K562 (cell line): ENCODE data around the gene PRCC.
A peak's percentile ranks its signal among the peaks of the same experiment; 100 is the strongest.

Experiments
- CREB5 ChIP-seq: fragments of 250-450 bp; sonication (Bioruptor Pico); IDR thresholded peaks from 2 replicates; pipeline ENCODE4 v1.5.0; 2020; ENCODE audit warnings: mild to moderate bottlenecking
- MEIS2 ChIP-seq: fragments of 450-650 bp; IDR thresholded peaks from 2 replicates; pipeline ENCODE4 v1.6.1; 2014; ENCODE audit warnings: mild to moderate bottlenecking; ENCODE audit not compliant: partially characterized antibody
- MXI1 ChIP-seq: IDR thresholded peaks from 2 replicates; pipeline ENCODE4 v1.6.1; 2011; ENCODE audit warnings: low read depth, mild to moderate bottlenecking, improper control_type of control experiment, low read length
- PHB2 ChIP-seq: fragments of 450-650 bp; IDR thresholded peaks from 2 replicates; pipeline ENCODE4 v1.6.1; 2017; ENCODE audit warnings: low read depth
- POLR2A ChIP-seq: fragments of 450-650 bp; conservative IDR thresholded peaks from 2 replicates; pipeline ENCODE4 v1.6.1; 2016
- SMARCB1 ChIP-seq: IDR thresholded peaks from 2 replicates; pipeline ENCODE4 v1.6.1; 2011; ENCODE audit warnings: improper control_type of control experiment, low read depth; ENCODE audit not compliant: insufficient read length
- SMARCE1 ChIP-seq: fragments of 450-650 bp; IDR thresholded peaks from 2 replicates; pipeline ENCODE4 v1.7.1; 2016; ENCODE audit warnings: mild to moderate bottlenecking
- SP2 ChIP-seq: IDR thresholded peaks from 2 replicates; pipeline ENCODE4 v1.6.1; 2011; ENCODE audit warnings: mild to moderate bottlenecking, low read depth, low read length, moderate library complexity; ENCODE audit not compliant: poor library complexity, severe bottlenecking; ENCODE audit errors: extremely low read depth
- TOE1 ChIP-seq, 2 experiments: fragments of 450-650 bp in 1 of 2; sonication (generic) in 1 of 2; formaldehyde crosslinking in 1 of 2; IDR thresholded peaks; 2 replicates each; pipeline versions ENCODE4 v1.7.1 to v1.8.0; 2016 to 2022; ENCODE audit warnings: borderline replicate concordance in 2 of 2, mild to moderate bottlenecking in 2 of 2, antibody characterized with exemption in 1 of 2, inconsistent platforms in 1 of 2, low read depth in 1 of 2, missing genetic modification reagents in 1 of 2, moderate library complexity in 1 of 2
- ZNF398 ChIP-seq: fragments of 250-450 bp; sonication (Bioruptor Pico); IDR thresholded peaks from 2 replicates; pipeline ENCODE4 v1.8.0; 2021; ENCODE audit warnings: moderate library complexity, mild to moderate bottlenecking, inconsistent platforms

GRCh38 chr1:156813750-156814570 lies 46.6 kb downstream of the PRCC start:
- no peak for TF ChIP-seq ZNF398 (CRISPR knock-in tag)
- TF ChIP-seq PHB2: no peak
- TF ChIP-seq CREB5: no peak
- no peak for TF ChIP-seq SP2
- TF ChIP-seq MXI1: peak; percentile 85
- TF ChIP-seq POLR2A: peak; percentile 79
- peak; percentile 77 for TF ChIP-seq TOE1 (IDR thresholded peaks at IDR 0.05; ENCODE audit: borderline replicate concordance)
- no peak for TF ChIP-seq TOE1 (CRISPR knock-in tag; IDR thresholded peaks at IDR 0.05; ENCODE audit: borderline replicate concordance, low read depth)
- no peak for TF ChIP-seq SMARCB1
- TF ChIP-seq SMARCE1: no peak; the same call in 1 of the 2 replicates
- peak; percentile 6 for TF ChIP-seq MEIS2
